Measurements from ENCODE around the gene RAB7A. TPM values are rescaled to one million over a fixed set of nuclear protein-coding genes. Genes with fewer than 3 reads are reported as not detected.
"Not testable (repeated sequence)": the region's sequence is repeated elsewhere in the genome, so short reads cannot be mapped to it uniquely, and the experiment has no call there.

Gene RAB7A
- total and polyA plus RNA-seq, 2 of the 8 experiments (the other 6 are each of a cell fraction or from before 2014, with no cell fraction given) = 179 to 195 TPM

DNA sequence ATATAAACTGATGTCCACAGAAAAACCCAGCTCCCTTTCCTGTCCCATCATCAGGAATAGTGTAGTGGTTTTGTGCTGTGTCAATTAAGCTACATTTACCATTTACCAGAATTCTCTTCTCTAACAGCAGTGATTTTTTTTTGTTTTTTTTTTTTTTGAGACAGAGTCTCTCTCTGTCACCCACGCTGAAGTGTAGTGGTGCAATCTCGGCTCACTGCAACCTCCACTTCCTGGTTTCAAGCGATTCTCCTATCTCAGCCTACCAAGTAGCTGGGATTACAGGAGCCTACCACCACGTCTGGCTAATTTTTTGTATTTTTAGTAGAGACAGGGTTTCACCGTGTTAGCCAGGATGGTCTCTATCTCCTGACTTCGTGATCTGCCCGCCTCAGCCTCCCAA lies 7.1 kb upstream of the RAB7A start:
- ChIA-PET POLR2A (ENCODE audit: partially characterized antibody) (interaction anchor here (1.0 kb wide), 1 partner anchor 68 kb away, joined by 3 read pairs; the partner anchor contains the start of gene RPN1), CTCF (ENCODE audit: partially characterized antibody) (interaction anchor here (0.6 to 1.2 kb wide), 3 partner anchors 27 to 227 kb away, joined by 3 read pairs; no protein-coding TSS in a partner anchor)
- not testable (repeated sequence) for H3K9ac ChIP-seq (replicated peaks in 1 of 4; ENCODE audit: extremely low read depth in 1 of 4, low read depth in 3 of 4, low read length in 3 of 4); FAIRE-seq; H3K23me2 ChIP-seq (ENCODE audit: low read depth, low read length); H3K27ac ChIP-seq (ENCODE audit: low read depth, low read length); H3K4me3 ChIP-seq (ENCODE audit: extremely low read depth in 1 of 4, insufficient read depth in 2 of 4, low read depth in 3 of 4, low read length in 4 of 4); H3K4ac ChIP-seq (replicated peaks; ENCODE audit: insufficient read length, low read depth, low read length); H3K4me2 ChIP-seq (ENCODE audit: insufficient read depth in 1 of 2, low read depth in 2 of 2, low read length in 2 of 2); H2BK20ac ChIP-seq (ENCODE audit: low read length); H3K14ac ChIP-seq (ENCODE audit: insufficient read length); H2BK5ac ChIP-seq (ENCODE audit: low read depth, low read length); H3K9me3 ChIP-seq (ENCODE audit: insufficient read depth in 2 of 2, low read depth in 1 of 2, low read length in 1 of 2); H4K5ac ChIP-seq (ENCODE audit: insufficient read length, low read depth, low read length); H3K23ac ChIP-seq (ENCODE audit: insufficient read length); H3K79me2 ChIP-seq (ENCODE audit: control insufficient read depth in 1 of 2, insufficient read depth in 2 of 2, low read length in 2 of 2); DNase-seq (ENCODE audit: low read depth in 1 of 2, low spot score in 2 of 2); H2BK12ac ChIP-seq (ENCODE audit: low read depth, low read length); H3K27me3 ChIP-seq (replicated peaks in 1 of 4; ENCODE audit: control insufficient read depth in 3 of 4, extremely low read depth in 1 of 4, insufficient read depth in 3 of 4, low read length in 3 of 4); H4K91ac ChIP-seq (replicated peaks; ENCODE audit: insufficient read length, low read length); H2AK5ac ChIP-seq (ENCODE audit: low read depth, low read length); H3K56ac ChIP-seq (replicated peaks; ENCODE audit: insufficient read length, low read depth, low read length); H4K20me1 ChIP-seq (replicated peaks in 1 of 2; ENCODE audit: control insufficient read depth in 1 of 2, insufficient read depth in 2 of 2, low read length in 2 of 2); H3K18ac ChIP-seq (ENCODE audit: extremely low read depth, low read length); H4K8ac ChIP-seq (ENCODE audit: extremely low read depth, insufficient read depth, low read length); H2BK120ac ChIP-seq (replicated peaks; ENCODE audit: low read depth, low read length); H2AFZ ChIP-seq (ENCODE audit: low read length); H2BK15ac ChIP-seq (ENCODE audit: low read length); H3K79me1 ChIP-seq (ENCODE audit: low read depth, low read length); H3K36me3 ChIP-seq (ENCODE audit: control insufficient read depth in 2 of 4, insufficient read depth in 4 of 4, low read length in 3 of 4)
- WGBS, 2 experiments (ENCODE audit: extremely low coverage in 1 of 2, insufficient coverage in 1 of 2, insufficient read length in 1 of 2, insufficient replicate concordance in 2 of 2, low coverage in 1 of 2, low lambda C conversion rate in 2 of 2, missing lambda C conversion rate in 1 of 2) = 95% methylated on average over 7 of the region's 7 CpGs; no CpG with 5 or more reads in 1 of the 2 experiments
- H3K4me1 ChIP-seq (replicated peaks in 1 of 4; ENCODE audit: control insufficient read depth in 3 of 4, insufficient read depth in 4 of 4, low read length in 3 of 4) = peaks cover 6 to 25% (median 14%) of the 10 kb centered on the region in 4 experiments

Measured in H1 (cell line).